ENCODE measurements around the gene METTL9.
"Not testable (repeated sequence)": the region's sequence is repeated elsewhere in the genome, so short reads cannot be mapped to it uniquely, and the experiment has no call there.

Gene METTL9

DNA sequence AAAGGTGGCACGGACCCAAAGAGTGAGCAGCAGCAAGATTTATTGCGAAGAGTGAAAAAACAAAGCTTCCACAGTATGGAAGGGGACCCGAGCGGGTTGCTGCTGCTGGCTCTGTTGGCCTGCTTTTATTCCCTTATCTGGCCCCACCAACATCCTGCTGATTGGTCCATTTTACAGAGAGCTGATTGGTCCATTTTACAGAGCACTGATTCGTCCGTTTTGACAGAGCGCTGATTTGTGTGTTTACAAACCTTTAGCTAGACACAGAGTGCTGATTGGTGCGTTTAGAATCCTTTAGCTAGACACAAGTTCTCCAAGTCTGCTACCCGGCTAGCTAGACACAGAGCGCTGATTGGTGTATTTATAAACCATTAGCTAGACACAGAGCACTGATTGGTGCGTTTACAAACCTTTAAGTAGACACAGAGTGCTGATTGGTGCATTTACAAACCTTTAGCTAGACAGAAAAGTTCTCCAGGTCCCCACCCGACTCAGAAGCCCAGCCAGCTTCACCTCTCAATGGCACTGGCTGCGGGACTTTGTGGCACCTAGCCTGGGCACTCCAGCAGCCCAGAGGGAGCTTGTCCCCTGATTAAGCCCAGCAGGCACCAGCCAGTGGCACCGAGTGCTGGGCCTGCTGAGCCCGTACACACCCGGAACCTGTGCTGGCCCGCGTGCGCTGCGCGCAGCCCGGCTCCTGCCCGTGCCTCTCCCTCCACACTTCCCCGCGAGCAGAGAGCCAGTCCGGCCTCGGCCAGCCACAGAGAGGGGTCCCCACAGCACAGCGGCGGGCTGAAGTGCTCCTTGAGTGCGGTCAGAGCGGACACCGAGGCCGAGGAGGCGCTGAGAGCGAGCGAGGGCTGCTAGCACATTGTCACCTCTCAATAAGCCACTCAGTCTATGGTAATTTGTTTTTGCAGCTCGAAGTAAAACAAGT, 37.9 kb downstream of the METTL9 start:
- no peak for DNase-seq (ENCODE audit: low read depth)

DNA sequence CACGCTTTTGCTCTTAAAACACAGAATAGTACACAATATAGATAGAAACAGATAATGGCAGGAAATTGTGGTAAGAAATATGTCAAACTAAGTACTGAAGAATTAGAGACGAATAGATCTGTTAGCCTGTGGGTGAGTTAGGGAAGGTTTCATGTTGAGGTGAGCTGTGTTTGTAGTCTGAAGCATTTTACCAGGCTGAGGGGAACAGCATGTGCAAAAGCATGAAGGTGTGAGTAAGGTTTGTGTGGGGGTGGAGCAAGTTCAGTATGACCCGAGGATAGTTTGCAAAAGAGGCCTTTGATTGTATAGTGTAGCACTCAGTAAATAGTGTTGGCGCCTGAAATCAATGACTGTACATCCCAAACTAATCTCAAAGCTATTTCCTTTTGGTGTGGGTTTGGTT, 39.2 kb downstream of the METTL9 start:
- DNase-seq (ENCODE audit: low read depth), result no peak

DNA sequence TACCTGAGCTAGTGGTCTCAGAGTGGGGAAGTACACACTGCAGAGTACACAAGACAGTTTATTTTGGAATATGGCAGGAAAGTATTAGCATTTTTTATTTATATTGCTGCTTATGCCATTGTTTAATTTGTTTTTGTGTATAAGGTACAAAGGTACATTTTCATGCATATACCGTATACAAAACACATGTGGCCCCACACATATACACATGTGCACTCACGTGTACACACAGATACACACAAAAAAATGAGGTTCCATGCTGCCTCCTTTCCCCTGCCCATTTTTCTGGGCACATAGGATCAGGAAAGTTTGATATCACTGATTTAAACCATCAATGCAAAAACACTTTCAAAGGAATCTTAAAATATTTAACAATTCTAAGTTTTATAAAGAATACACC, 40.1 kb downstream of the METTL9 start:
- no peak for DNase-seq (ENCODE audit: low read depth)

DNA sequence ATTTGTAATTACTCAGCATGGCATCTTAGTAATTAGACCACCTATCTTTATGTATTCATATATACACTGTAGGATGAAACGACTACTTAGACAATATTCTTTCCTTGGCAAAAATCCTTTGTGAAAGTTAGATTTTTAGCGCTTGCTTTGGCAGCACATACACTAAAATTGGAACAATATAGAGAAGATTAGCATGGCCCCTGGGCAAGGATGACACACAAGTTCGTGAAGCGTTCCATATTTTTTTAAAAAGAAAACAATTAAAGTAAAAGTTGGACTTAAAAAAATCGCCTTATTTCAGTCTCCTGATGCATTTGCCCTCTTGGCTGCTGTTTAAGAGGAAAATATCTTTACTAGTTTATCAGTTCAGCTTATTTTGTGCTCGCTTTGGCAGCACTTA, 42.5 kb downstream of the METTL9 start:
- DNase-seq (ENCODE audit: low read depth), result no peak

DNA sequence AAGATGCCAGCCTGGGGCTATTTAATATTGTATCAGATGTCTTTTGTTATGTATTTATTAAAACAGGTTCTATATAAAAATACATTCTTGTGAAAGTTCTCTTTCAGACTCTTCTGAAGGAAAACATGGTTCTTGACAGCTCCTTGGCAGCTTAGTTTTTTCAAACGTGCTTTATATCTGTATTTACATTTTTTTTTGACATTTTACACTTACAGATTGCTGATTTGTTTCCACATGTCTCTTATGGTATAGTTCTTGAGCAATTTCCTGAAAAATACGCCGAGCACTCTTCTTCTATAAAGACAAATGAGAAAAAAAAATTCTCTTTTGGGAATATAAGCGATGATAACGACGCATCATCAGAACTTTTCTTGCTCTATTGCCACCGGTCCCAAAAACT, 43.5 kb downstream of the METTL9 start:
- DNase-seq (ENCODE audit: low read depth), result no peak

DNA sequence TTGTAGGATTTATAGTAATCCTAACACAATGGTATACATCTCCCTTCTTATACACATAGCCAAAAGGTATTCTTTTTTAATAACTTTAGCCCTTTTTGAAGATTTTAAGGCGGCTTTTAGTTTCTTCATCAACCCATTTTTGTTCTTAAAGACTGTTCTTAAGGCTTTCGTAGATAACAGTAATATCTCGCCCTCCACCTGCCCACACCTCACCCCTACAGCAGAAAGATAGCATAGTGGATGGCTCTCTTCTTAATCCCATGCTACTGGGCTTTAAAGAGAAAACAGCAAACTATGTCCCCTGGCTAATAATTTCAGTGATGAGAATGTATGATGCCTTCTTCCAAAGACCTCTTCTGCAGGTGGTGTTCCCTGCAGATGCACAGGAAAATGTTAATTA, 44.4 kb downstream of the METTL9 start:
- no peak for DNase-seq (ENCODE audit: low read depth)

DNA sequence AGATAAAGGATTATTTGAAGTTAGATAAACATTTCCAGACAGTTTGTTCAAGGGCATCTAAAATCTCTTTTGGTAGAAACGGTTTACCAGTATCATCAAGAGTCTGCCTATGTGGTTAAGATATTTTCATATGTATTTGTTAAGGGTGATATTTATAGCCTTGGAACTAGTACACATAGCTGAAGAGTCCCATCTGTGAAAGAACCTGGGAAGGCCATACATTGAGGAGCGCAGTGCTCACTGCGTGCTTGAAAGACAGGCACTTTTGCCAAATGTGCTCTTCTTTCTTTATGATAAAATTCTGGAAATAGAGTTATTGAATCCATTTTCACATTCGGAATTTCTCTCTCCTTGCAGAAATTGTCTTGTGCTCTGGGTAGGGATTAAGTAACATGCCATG, 45.3 kb downstream of the METTL9 start:
- DNase-seq (ENCODE audit: low read depth), result no peak

DNA sequence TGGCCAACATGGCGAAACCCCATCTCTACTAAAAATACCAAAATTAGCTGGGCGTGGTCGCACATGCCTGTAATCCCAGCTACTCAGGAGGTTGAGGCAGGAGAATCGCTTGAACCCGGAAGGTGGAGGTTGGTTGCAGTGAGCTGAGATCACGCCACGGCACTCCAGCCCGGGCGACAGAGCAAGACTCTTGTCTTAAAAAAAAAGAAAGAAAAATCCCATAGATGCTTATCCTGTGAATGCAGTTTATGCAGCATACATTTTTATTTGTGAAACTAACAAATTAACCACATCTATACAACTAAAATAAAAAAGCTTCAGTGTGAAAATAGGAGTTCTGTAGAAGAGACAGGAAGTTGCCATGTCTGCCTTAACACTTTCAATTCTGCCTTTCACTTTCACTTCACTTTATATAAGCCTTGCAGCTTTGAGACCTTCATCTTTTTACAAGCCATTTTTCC, 45.9 kb downstream of the METTL9 start:
- no peak for DNase-seq (ENCODE audit: low read depth)

DNA sequence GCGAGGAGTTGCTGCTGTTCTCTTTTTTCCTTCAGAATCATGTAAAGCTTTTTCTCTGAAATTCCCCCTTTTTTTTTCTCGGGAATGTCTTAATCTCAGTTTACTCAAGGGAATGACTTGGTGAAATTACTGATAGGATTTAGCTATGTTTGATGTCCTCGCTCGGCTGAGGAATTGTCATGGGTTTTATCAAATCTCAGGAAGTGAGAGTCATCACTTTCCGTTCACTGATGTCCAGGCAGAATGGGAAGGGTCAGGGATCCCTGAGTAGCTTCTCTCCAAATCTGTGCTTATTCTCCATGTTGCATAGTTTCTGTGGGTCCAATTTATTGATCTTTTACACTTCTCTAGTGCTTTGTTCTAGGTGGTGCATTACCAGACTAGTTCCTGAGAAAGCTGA, 46.7 kb downstream of the METTL9 start:
- no peak for DNase-seq (ENCODE audit: low read depth)

DNA sequence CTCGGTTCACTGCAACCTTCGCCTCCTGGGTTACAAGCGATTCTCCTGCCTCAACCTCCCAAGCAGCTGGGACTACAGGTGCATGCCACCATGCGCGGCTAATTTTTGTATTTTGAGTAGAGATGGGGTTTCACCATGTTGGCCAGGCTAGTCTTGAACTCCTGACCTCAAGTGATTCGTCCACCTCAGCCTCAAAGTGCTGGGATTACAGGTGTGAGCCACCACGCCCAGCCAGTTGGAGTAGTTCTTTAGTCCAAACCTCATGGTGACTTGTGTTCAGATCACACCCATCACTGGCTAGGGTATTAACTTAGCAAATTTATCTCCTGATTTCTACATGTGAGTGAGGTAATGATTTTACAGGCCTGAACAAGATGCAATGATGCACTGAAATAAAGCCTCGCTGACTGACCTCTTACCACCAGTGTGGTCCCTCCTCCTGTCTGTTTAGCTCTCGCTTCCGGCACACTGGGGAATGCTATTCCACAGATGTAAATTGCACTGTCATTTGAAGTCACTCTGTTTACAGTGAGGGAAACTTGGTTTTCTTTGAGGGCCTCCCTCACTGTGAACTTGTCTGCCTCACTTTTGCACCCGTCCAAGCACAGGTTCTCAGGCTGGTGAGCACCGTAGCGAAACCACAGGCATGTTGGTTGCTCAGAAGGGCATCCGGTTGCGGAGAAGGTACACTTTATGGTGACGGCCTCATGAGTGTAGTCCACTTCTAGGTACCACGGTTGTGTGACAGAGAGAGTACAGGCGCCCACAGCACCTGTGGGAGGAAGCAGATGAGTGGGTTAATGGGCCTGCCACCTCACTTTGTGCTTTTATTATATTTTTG, 47.6 kb downstream of the METTL9 start:
- peak; percentile 48 for DNase-seq (ENCODE audit: low read depth)

DNA sequence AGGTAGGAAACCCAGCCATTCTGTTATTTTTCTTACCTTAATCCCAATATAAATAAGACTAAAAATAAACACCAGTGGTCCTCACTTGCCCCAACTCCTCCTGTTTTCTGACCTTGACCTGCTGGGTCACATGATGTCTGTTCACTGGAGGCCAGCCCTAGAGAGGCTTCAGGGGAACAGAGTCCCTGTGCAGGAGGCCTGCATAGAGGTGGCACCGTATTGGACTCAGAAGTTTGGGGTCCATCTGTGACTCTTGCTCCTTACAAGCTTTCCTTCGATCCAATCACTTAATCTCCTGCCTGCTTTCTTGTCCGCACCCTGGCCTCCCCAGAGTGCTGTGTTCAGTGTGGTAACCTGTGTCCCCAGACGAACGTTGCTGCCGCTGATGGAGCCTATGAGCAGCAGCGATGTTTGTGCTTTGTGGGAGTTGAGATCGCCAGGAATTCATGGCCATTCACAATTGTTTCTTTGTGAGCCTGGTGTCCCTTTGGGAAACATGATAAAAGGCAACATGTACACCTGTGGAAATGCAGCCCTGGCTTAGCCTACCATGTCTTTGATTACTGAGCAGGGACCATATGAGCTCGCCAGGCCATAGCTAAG, 48.3 kb downstream of the METTL9 start:
- no peak for DNase-seq (ENCODE audit: low read depth)

DNA sequence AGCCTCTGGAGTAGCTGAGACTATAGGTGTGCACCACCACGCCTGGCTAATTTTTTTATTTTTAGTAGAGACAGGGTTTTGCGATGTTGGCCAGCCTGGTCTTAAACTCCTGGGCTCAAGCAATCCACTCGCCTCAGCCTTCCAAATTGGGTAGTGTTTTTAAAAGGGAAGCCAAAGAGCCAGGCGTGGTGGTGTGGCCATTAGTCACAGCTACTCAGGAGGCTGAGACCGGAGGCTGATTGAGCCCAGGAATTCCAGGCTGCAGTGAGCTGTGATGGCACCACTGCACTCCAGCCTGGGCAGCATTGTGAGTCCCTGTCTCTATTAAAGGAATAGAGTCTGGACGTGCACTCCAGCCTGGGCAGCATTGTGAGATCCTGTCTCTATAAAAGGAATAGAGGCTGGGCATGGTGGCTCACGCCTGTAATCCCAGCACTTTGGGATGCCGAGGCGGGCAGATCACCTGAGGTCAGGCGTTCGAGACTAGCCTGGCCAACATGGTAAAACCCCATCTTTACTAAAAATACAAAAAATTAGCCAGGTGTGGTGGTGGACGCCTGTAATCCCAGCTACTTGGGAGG, 50.5 kb downstream of the METTL9 start:
- DNase-seq (ENCODE audit: low read depth), result not testable (repeated sequence)

DNA sequence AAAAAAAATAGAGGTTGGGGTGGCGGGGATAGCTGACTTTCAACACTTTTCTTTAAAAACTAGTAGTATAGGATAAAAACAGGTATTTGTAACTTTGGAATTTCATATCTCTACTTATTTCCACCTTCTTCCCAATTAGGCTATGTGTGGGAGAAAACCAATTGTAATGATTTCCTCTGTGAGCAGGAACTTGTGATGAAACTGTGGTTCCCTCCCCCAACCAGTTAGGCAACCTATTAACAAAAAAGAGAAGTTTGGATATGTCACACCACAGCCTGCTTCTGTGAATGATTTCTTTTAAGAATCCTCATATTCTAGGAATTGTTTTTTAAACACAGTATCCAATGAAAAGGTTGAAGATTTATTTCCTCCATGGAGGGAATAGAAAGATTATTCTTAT, 51.1 kb downstream of the METTL9 start:
- no peak for DNase-seq (ENCODE audit: low read depth)

DNA sequence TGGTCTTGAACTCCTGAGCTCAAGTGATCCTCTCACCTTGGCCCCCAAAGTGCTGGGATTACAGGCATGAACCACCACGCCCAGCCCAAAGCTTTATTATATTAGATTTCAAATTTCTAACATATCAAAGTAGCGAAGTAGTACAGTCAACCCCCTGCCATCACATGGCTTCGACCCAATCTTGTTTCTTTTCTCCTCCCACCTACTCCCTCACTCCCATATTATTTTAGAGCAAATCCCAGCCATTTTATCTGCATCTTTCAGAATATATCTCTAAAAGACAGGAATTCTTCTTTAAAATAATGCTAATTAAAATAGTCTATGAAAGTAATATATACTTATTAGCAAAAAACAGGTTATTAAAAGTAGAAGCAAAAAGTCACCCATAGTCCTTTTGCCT, 52.1 kb downstream of the METTL9 start:
- DNase-seq (ENCODE audit: low read depth), result no peak

DNA sequence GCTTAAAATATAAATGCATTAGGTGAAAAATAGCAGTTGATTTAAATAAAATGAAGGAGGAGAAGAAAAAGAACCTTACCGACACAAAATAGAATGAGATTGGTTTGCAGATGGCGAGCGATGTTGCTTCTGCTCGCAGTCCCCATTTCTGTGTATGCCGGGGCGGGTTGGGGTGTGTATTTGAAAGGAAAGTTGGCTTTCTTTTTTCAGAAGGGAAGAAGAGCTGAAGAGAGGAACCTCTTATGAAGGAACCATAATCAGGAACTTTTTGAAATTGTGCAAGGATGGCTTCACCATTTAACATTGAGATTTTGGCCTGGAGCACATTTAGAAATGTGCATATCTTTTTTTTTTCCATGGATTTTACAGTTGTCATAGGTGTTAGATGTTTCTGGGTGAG, 53.1 kb downstream of the METTL9 start, which contains the start of gene IGSF6:
TSS of gene IGSF6 (minus strand) at position 156 of the 400 bp plus-strand sequence. CDS start at position 146, 10 bp downstream.
- DNase-seq (ENCODE audit: low read depth), result no peak

DNA sequence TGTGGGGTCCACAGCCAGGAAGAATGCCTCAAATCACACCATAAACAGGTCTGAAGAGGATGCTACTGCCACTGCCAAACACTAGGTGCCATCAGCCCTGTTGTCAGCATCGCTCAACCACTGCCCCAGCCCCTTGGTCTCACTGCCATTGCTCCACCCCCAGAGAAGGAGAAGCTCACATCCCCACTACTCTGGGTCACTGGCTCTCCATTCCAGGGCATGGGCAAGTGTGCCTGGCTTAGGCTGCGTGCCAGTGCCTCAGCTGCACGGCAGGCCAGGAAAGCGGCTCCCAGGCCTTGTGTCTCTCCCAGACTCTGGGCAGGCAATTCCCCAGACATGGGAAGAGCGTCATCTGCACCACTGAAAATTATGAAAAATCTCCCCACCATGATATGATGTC, 54.2 kb downstream of the METTL9 start:
- DNase-seq (ENCODE audit: low read depth), result no peak

DNA sequence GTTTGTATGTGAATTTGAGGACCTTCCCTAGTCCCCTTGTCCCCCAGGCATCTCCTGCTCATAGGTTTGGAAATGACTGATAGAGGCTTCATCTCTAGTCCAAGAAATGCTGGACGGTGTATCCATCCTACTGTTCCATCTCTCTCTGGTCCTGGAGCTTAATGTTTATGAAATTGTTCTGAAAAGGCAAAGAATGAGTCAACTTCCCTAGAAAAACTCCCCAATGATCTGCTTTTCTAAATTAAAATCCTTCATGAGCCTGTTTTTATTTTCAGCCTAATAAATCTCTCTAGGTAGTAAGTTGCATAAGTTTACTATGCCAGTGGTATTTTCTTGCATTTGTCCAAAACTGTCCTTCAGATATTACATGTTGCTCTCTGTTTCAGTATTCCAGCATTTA, 55.1 kb downstream of the METTL9 start:
- no peak for DNase-seq (ENCODE audit: low read depth)

DNA sequence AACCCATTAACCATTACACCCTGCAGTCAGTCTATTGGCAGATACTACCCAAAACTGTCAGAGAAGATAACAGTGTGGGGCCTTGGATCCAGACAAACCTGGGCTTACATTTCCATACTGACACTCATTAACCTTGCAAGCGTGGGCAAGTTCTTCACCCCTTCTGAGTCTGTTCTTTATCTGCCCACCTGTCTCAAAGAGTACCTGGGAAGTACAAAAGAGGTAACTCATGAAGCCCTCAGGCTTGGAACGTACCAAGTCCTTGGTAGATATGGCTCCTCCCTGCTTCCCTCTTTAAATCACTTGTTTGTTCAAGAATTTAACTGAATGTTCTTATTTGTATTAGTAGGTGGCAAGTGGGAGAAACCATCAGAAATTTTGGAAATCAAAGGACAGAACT, 55.5 kb downstream of the METTL9 start:
- DNase-seq (ENCODE audit: low read depth), result no peak

DNA sequence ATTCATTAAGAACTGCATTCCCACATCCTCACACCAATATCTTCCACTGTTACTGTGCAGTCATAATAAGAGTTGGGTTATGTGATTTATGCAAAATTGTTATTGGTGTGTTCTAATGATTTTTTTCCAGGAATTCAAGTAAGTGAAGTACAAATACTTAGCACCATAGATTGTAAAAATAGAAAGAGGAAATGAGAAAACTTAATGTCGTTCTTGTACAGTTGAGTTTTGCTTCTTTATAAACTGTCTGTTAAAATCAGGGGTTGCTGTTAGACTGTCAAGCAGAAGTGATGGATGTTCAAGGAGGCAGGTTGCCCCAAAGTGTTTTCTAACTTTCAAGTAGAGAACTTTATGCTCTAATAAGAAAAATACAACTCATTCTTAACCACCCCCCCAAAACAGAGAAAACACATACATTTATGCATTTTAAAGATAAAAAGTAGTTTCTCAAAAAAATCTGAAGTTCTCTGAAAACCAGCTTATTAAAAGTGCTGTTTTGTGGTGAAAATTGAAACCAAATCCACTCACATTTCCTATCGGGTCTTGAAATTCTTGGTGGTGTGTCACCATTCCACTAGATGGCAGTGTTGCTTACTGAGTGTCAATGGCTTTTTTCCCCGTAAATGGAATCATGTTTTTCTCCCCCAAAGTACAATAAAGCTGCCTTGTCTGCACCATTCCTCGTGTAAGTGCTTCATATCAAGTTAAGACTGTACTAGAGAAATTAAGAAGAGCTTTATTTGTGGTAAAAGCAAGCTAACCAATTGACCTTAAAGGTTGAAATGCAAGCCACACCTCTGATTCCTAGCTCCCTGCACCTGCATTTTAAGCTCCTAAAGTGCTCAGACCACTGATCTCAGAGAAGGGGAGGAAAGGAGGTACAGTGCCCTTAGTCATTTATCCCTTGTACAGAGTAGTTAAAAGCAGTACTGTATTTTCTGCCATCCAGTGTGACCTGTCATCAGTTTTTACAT, 57.7 kb downstream of the METTL9 start:
- DNase-seq (ENCODE audit: low read depth), result no peak

DNA sequence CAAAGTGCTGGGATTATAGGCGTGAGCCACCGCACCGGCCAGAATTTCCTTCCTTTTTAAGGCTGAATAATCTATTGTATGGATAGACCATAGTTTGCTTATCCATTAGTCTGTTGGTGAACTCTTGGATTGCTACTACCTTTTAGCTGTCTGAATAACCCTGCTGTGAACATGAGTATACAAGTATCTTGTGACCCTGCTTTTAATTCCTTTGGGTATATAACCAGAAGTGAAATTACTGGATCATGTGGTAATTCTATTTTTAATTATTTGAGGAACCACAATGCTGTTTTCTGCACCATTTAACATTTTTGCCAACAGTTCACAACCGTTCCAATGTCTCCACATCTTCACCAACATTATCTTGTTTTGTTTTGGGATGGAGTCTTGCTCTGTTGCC, 59.7 kb downstream of the METTL9 start:
- DNase-seq (ENCODE audit: low read depth), result no peak

Measured in stimulated activated CD8-positive, alpha-beta memory T cell treated with anti-CD3 and anti-CD28 coated beads, Interleukin-12 subunit alpha, Interleukin-12 subunit beta, amount 100 ng/mL, for 4 hours (primary cell).